OCI-LY7 (cell line): Measurements from ENCODE around the gene COL3A1. TPM values are rescaled to one million over a fixed set of nuclear protein-coding genes. Genes with fewer than 3 reads are reported as not detected.

Experiments used
- BruUV-seq: library from RNA; stranded (reverse); fragments of 400-500 nt; replicated peaks from 2 replicates; lab custom pipeline; 2021; lab: Mats Ljungman, UMichigan
- CTCF ChIA-PET: fragments of 300-600 bp; sonication (Branson Sonifier 250); formaldehyde crosslinking; loops from one replicate; lab custom pipeline; 2022; ENCODE audit warnings: antibody characterized with exemption; ENCODE audit not compliant: unreplicated experiment; lab: Charles Lee
- POLR2A ChIA-PET: fragments of 300-600 bp; sonication (Branson Sonifier 250); formaldehyde crosslinking; loops from one replicate; lab custom pipeline; 2022; ENCODE audit warnings: antibody characterized with exemption; lab: Charles Lee
- DNase-seq: peaks from one replicate; pipeline ENCODE4 v3.0.0-alpha.2; 2015; ENCODE audit warnings: low spot score
- H2AFZ ChIP-seq: fragments of 200-600 bp; sonication (generic), shearing (Covaris generic); 2 replicates; pipeline ENCODE4 v1.6.1; 2014; ENCODE audit warnings: mild to moderate bottlenecking, antibody characterized with exemption, low read length, moderate library complexity
- H3K27ac ChIP-seq: fragments of 200-600 bp; sonication (generic); 2 replicates; pipeline ENCODE4 v1.5.1; 2014; ENCODE audit warnings: mixed run types, low read depth, mild to moderate bottlenecking, moderate library complexity, low read length, inconsistent platforms; ENCODE audit not compliant: poor library complexity, severe bottlenecking
- H3K36me3 ChIP-seq: fragments of 200-600 bp; sonication (generic); 2 replicates; pipeline ENCODE4 v1.6.1; 2014; ENCODE audit warnings: mild to moderate bottlenecking, antibody characterized with exemption, low read length, moderate library complexity, mixed read lengths; ENCODE audit not compliant: insufficient read depth
- H3K4me1 ChIP-seq: fragments of 200-600 bp; sonication (generic); 2 replicates; pipeline ENCODE4 v1.5.1; 2014; ENCODE audit warnings: mild to moderate bottlenecking, low read length; ENCODE audit not compliant: insufficient read depth, poor library complexity, severe bottlenecking
- H3K4me2 ChIP-seq: fragments of 200-600 bp; sonication (generic); 2 replicates; pipeline ENCODE4 v1.6.1; 2014; ENCODE audit warnings: mild to moderate bottlenecking, low read length
- H3K4me3 ChIP-seq: fragments of 200-600 bp; sonication (generic); 2 replicates; pipeline ENCODE4 v1.5.1; 2014; ENCODE audit warnings: mild to moderate bottlenecking, low read depth, low read length; ENCODE audit not compliant: poor library complexity, severe bottlenecking
- H3K79me2 ChIP-seq: fragments of 200-600 bp; sonication (generic); 2 replicates; pipeline ENCODE4 v1.6.1; 2016; ENCODE audit warnings: low read depth, mild to moderate bottlenecking, low read length, moderate library complexity, mixed read lengths; ENCODE audit not compliant: insufficient read depth
- H3K9me2 ChIP-seq: fragments of 200-600 bp; sonication (generic); 2 replicates; pipeline ENCODE4 v1.6.1; 2016; ENCODE audit warnings: mild to moderate bottlenecking, low read length, mixed read lengths; ENCODE audit not compliant: insufficient read depth
- H3K9me3 ChIP-seq: fragments of 200-600 bp; sonication (generic); 2 replicates; pipeline ENCODE4 v1.6.1; 2014; ENCODE audit warnings: mild to moderate bottlenecking, mixed run types, low read length, mixed read lengths
- H4K20me1 ChIP-seq: fragments of 200-600 bp; sonication (generic); 2 replicates; pipeline ENCODE4 v1.6.1; 2014; ENCODE audit warnings: mild to moderate bottlenecking, antibody characterized with exemption, low read length, moderate library complexity, mixed read lengths; ENCODE audit not compliant: insufficient read depth
- EZH2phosphoT487 ChIP-seq: fragments of 200-600 bp; sonication (generic); IDR thresholded peaks from 2 replicates; pipeline ENCODE4 v1.6.1; 2018; ENCODE audit warnings: low read depth, borderline replicate concordance, mild to moderate bottlenecking, mixed run types, antibody characterized with exemption, low read length, moderate library complexity, mixed read lengths
- intact Hi-C: fragments of 100-400 bp; cut with micrococcal nuclease; formaldehyde crosslinking; loops from one replicate; pipeline ENCODE4 v1.10.0; 2022; ENCODE audit not compliant: unreplicated experiment
- total RNA-seq, 2 experiments: library from RNA; depleted of rRNA in 1 of 2; stranded (reverse); fragments of >200 nt in 1 of 2; shearing (Covaris generic) in 1 of 2; gene quantifications; 2 replicates each; pipeline ENCODE4 v1.2.3, GENCODE V29; 2014 to 2022
- TF ChIP-seq, protein P1 (sequence below): fragments of 200-600 bp; sonication (generic); conservative IDR thresholded peaks from 2 replicates; pipeline ENCODE4 v1.5.1; 2014; ENCODE audit warnings: mild to moderate bottlenecking, antibody characterized with exemption, low read length, moderate library complexity, mixed read lengths

Gene COL3A1
- total RNA-seq, 2 experiments from 2014 or later = not detected

DNA sequence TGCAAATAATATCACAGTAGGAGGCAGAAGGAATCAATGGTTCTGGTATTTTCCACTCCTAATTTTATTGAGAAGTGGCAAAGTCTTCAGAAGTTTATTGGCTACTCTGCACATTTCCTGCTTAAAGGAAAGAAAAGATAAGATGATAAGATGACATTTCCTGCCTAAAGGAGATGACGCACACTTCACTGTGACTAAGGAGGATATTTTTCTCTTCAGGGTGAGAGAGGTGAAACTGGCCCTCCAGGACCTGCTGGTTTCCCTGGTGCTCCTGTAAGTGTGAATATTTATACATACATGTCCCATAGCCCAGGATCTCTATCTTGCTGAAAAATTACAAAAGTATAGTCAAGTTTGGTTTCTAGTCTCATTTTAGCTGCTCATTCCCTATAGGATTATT, 27.9 kb downstream of the COL3A1 start:
- Histone ChIP-seq H3K4me1 (no peaks in the 10 kb centered on the region), H3K27ac (no peak overlapping the region), H4K20me1 (no peaks in the 10 kb centered on the region), H2AFZ (no peak overlapping the region), H3K36me3 (no peaks in the 10 kb centered on the region), H3K9me3 (no peaks in the 10 kb centered on the region), H3K4me3 (no peak overlapping the region), H3K9me2 (no peaks in the 10 kb centered on the region), H3K79me2 (no peaks in the 10 kb centered on the region), H3K4me2 (no peak overlapping the region)
- BruUV-seq = no TSS peak
- ChIA-PET CTCF (no interaction called here), POLR2A (interaction anchor here (0.6 kb wide), 1 partner anchor 72 kb away, joined by 4 read pairs; no protein-coding TSS in a partner anchor)
- TF ChIP-seq, protein P1, sequence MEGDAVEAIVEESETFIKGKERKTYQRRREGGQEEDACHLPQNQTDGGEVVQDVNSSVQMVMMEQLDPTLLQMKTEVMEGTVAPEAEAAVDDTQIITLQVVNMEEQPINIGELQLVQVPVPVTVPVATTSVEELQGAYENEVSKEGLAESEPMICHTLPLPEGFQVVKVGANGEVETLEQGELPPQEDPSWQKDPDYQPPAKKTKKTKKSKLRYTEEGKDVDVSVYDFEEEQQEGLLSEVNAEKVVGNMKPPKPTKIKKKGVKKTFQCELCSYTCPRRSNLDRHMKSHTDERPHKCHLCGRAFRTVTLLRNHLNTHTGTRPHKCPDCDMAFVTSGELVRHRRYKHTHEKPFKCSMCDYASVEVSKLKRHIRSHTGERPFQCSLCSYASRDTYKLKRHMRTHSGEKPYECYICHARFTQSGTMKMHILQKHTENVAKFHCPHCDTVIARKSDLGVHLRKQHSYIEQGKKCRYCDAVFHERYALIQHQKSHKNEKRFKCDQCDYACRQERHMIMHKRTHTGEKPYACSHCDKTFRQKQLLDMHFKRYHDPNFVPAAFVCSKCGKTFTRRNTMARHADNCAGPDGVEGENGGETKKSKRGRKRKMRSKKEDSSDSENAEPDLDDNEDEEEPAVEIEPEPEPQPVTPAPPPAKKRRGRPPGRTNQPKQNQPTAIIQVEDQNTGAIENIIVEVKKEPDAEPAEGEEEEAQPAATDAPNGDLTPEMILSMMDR = no peak
- TF ChIP-seq EZH2phosphoT487 = no peak
- no peak for DNase-seq
- intact Hi-C loops = no loop called here

DNA sequence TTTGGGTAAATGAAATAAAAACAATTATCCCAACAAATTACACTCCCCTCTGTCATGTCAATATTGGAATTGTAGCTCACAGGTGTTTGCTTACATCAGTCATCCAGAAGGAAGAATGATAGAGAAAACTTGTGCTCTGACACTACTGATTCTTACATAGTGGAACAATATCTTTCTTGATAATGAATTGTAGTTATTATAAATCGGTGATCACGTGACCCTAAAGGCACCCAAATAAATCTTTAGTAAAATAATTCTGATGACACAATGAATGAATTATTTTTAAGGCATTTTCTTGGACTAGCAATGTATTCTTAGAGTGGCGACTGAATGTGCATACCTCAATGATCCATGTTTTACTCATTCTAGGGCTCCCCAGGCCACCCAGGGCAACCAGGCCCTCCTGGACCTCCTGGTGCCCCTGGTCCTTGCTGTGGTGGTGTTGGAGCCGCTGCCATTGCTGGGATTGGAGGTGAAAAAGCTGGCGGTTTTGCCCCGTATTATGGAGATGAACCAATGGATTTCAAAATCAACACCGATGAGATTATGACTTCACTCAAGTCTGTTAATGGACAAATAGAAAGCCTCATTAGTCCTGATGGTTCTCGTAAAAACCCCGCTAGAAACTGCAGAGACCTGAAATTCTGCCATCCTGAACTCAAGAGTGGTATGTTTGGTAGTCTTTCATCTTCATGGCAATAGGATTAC, 34.5 kb downstream of the COL3A1 start:
- H3K79me2 ChIP-seq = no peaks in the 10 kb centered on the region
- no TSS peak for BruUV-seq
- no peak overlapping the region for H2AFZ ChIP-seq
- intact Hi-C loops = no loop called here
- CTCF ChIA-PET = no interaction called here
- H3K4me1 ChIP-seq = no peaks in the 10 kb centered on the region
- no peaks in the 10 kb centered on the region for H3K9me3 ChIP-seq
- H3K4me2 ChIP-seq = no peak overlapping the region
- no peak overlapping the region for H3K4me3 ChIP-seq
- POLR2A ChIA-PET = interaction anchor here (0.8 kb wide), 1 partner anchor 7 kb away, joined by 3 read pairs; no protein-coding TSS in a partner anchor
- no peaks in the 10 kb centered on the region for H3K9me2 ChIP-seq
- H3K27ac ChIP-seq = no peak overlapping the region
- H3K36me3 ChIP-seq = no peaks in the 10 kb centered on the region
- DNase-seq = no peak
- H4K20me1 ChIP-seq = no peaks in the 10 kb centered on the region
- no peak for TF ChIP-seq EZH2phosphoT487
- TF ChIP-seq, protein P1 = no peak

DNA sequence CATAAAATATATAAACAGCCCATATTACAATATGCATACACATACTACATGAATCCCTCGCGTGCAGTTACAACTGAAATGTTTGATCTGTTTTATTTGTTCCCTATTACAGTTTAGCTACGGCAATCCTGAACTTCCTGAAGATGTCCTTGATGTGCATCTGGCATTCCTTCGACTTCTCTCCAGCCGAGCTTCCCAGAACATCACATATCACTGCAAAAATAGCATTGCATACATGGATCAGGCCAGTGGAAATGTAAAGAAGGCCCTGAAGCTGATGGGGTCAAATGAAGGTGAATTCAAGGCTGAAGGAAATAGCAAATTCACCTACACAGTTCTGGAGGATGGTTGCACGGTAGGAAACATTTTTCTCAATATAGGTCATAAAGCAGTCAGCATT, 36.4 kb downstream of the COL3A1 start:
- ChIA-PET CTCF (no interaction called here), POLR2A (no interaction called here)
- no TSS peak for BruUV-seq
- Histone ChIP-seq H4K20me1 (no peaks in the 10 kb centered on the region), H3K27ac (no peak overlapping the region), H3K9me2 (no peaks in the 10 kb centered on the region), H2AFZ (no peak overlapping the region), H3K4me2 (no peak overlapping the region), H3K4me3 (no peak overlapping the region), H3K79me2 (no peaks in the 10 kb centered on the region), H3K4me1 (no peaks in the 10 kb centered on the region), H3K9me3 (no peaks in the 10 kb centered on the region), H3K36me3 (no peaks in the 10 kb centered on the region)
- TF ChIP-seq, protein P1 = no peak
- no peak for TF ChIP-seq EZH2phosphoT487
- intact Hi-C loops = no loop called here
- no peak for DNase-seq
